GM19372 (cell line): Measurements from ENCODE around the gene PACSIN2.
"Not testable (repeated sequence)": the region's sequence is repeated elsewhere in the genome, so short reads cannot be mapped to it uniquely, and the experiment has no call there.

Source experiments
- ATAC-seq: cut with Tn5 transposase; IDR thresholded peaks from one replicate; pipeline ENCODE4 v1.9.1; 2021; ENCODE audit warnings: mild to moderate bottlenecking, low read depth, moderate library complexity; ENCODE audit not compliant: unreplicated experiment

PACSIN2 gene

DNA sequence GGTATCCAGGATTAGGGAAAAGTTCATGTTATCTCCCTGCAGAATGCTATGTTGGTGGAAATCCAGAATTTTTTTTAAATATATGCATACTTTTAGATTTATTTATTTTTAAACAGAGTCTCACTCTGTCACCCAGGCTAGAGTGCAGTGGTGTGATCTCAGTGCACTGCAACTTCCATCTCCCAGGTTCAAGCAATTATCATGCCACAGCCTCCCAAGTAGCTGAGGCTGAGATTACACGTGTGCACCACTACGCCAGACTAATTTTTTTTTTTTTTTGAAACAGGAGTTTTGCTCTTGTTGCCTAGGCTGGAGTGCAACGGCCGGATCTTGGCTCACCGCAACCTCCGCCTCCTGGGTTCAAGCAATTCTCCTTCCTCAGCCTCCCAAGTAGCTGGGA is 2.6 kb downstream of the PACSIN2 start:
- no peak for ATAC-seq

DNA sequence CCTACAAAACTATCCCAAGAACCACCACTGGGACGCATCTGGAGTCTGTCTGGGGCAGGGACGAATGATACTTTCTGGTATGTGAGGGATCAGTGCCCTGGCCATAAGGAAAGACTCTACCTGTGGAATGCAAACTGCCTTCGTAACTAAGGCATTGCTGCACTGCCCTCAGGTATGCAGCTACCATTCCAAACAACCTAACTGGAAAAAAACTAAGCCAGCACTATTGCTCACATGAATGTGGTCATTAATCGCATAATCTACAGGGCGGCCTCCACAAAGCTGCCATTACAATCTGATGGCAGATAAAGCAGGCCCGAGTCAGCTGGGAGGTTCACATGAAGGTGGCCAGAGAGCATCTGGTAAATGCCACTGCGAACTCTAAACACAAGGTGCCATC is 3.9 kb downstream of the PACSIN2 start:
- no peak for ATAC-seq

DNA sequence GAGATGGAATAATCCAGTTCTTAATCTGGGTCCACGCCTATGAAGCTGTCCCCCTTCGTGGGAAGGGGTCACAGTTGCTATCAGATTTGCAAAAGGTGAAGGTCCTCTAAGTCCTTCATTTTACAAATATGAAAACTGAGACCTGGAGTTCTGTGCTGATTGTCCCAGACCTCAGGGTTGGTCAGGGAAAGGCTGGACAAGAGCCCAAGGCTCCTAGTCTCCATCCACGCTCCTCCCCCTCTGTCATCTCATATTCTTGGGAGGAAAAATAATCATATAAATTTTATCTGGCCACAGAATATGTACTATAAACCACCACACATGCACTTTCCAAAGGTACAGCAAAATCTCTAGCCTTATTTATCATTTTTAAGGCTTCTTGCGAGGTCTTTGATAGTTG is 5.5 kb downstream of the PACSIN2 start:
- ATAC-seq = no peak

DNA sequence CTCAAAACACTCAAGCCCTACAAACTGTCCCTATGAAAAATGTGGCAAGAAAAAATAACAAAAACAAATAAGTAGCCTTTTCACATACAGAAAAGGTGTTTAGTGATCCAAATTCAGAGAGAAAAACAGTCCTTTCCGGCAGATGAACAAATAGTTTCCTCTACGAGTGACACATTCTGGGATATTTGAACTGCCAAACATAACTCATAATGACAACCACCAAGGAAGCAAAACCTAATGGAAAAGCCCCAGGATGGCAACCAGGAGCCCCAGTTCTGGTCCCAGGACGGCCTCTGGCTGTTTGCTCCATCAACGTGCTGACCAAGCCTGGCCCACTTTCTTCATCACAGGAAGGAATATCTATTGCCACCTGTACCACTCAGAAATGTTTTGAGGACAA is 6.0 kb downstream of the PACSIN2 start:
- ATAC-seq = no peak

DNA sequence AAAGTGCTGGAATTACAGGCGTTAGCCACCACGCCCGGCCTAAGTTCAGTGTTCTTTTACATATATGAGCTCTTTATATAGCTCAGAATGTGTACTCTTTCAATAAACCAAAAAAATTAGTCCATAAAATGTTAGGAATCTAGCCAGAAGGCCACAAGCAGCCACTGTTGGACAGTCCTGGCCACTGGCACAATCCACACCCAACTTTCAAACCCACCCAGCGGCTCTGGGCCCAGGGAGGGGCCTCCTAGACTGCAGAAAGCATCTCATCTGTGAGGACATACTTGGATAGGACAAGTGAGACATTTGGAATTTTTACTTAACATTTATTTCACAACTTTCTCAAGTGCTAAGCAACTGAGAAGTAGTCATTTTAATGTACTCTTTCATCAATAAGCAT is 6.4 kb downstream of the PACSIN2 start:
- ATAC-seq = no peak

DNA sequence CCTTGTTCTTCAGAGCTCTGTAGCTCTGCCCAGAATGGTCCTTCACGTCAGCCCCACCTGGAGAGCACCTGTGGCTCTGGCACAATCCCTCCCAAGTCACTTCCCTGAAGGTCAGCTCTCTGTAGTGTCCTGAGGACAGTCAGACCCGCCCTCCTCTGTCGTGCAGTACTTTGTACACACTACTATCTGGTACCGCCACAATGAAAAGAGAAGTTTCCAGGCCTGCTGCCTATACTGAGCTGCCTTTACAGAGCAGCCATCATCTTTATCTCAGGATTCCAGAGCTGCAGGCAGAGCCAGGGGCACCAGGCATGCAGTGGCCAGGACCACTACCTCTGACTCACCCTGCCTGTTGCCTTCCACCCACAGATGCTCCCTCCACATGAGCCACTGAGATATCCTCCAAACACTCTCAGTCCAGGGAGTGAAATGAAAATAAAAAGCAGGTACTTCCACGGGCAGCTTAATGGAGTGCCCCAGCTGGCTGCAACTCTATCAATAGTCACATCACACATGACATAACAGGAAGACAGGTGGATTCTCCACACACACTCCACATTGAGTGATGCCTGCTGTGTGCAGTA is 7.3 kb downstream of the PACSIN2 start:
- no peak for ATAC-seq

DNA sequence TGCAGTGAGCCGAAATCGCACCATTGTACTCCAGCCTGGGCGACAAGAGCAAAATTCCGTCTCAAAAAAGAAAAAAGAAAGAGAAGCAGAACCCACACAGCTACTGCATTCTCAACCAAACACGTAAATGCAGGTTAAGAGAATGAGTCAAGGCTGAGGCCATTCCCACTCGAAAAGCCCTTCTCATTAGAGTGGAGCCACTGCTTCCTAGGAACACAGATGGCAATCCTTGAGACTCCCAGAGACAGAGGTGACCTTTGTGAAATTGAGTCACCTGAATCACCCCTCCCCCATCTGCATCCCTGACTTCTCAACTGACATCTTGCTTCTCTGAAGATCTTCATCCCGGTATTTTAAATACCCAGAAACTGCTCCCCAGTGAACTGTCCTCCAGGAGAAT is 8.2 kb downstream of the PACSIN2 start:
- ATAC-seq = no peak

DNA sequence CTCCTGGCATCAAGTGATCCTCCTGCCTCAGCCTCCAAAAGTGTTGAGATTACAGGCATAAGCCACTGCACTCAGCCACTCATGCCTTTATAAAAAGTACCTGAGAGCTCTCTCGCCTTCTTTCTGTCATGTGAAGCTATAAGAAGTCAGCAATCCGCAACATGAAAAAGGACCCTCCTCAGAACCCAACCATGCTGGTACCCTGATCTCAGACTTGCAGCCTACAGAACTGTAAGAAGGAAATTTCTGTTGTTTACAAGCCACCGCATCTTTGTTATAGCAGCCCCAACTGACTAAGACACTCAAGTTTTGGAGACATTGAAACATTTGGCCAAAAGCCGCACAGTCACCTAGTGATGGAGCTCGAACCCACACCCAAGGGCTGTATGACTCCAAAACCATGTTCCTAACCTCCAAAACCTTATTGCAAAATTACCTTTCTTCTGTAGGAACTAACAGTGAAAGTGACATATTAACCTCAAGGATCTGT is 8.9 kb downstream of the PACSIN2 start:
- no peak for ATAC-seq

DNA sequence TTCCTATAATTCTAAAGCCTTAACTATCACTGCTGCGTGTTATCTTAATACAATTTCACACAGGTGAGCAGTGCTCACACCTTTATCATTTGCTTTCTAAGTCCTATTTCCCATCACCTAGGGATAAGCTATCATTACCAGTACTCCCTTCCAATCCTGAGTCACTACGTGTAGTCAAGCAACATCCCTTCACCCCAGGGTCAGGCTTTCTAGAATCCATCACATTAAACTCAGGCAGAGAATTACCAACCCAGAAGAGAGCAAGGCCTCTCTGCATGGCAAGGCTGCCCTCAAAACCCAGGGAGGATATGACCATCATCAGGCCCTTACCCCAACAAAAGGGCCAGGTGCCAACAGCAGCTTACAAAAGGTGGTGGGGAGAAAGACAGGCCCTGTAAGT is 9.8 kb downstream of the PACSIN2 start:
- ATAC-seq = no peak

DNA sequence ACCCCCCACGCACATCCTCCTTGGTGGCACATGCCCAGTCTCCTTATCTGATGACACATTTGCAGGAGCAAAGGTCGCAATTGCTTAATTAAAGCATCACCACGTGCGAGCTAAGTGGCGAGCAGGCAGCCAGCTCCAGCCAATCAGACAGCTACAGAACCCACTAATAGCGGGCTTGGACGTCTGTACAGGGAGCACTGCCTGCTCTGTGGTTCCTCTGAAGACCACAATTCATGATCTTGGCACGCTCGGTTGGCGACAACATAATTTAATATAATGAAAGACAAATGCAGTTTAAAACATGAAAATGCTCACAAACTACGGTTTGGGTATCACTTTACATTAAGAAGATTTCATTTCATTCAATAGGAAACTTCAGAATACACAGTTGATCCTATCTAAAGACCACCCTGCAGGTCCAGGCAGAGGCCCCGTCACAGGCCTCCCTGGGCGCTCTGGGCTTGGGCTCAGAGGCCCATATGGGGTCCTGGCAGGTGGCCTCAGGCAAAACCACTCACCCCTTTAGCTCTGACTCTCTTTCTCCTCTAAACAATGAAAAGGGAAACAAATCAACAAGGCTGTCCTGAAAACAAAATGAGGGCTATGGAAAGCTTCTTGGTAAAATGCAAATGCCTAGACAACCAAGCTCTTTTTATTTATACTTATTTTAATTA is 10.4 kb downstream of the PACSIN2 start:
- no peak for ATAC-seq

DNA sequence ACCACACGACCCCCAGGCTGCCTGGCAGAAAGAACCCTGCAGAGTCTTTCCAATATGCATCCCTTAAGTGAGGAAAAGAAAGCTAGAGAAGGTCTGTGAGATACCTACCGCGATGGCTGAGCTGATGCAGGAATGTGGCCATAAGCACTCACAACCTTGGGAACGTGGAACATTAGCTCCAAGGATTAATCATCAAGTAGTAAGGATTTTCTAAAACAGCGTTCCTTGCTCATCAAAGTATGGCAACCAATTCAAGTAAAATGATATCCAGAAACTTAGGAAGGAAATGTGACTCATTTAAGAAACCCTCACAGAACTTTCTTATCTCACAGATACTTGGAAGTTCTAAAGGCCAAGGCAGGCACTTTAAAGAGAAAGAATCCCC is 12.8 kb downstream of the PACSIN2 start:
- ATAC-seq = no peak

DNA sequence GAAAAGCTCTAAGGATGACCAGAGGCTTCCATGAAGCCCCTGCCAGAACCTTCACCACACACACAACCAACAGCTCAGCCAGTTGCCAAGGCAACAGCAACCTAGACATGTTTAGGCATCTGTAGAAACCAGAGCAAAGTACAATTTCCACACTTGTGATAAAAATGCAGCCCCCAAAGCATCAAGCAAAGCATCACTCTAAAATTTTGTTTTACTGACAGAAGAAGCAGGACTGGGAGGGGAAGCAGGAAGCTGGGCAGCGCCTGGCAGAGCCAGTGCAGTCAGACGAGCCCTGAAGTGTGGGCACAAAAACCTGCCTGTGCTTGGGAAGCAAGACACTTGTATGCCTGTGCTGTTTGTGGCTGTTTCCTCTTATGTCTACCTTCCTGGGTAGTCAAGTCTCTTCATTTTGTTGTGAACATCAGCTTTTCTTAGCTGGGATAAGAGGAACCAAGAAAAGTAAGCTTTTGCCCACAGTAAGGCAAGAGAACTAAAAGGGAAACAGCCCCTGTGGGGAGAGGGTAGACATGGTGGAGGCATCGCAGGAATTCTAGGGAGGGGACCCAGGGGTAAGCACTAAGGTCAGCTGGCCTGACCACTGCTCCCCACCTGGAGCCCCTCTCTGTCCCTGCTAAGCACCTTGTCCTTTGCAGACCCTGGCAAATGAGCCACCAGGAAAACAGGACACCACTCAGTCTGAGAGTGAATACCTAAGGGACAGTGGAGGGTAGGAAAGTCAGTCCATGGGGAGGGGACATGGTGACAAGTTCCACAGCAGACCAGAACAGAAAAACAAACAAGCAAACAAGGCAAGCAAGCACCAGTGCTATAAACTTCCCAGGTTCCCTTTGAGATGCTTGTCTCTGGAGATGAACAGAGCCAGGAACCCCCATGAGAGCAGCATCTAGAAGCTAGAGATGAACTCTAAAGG is 13.4 kb downstream of the PACSIN2 start:
- ATAC-seq = no peak

DNA sequence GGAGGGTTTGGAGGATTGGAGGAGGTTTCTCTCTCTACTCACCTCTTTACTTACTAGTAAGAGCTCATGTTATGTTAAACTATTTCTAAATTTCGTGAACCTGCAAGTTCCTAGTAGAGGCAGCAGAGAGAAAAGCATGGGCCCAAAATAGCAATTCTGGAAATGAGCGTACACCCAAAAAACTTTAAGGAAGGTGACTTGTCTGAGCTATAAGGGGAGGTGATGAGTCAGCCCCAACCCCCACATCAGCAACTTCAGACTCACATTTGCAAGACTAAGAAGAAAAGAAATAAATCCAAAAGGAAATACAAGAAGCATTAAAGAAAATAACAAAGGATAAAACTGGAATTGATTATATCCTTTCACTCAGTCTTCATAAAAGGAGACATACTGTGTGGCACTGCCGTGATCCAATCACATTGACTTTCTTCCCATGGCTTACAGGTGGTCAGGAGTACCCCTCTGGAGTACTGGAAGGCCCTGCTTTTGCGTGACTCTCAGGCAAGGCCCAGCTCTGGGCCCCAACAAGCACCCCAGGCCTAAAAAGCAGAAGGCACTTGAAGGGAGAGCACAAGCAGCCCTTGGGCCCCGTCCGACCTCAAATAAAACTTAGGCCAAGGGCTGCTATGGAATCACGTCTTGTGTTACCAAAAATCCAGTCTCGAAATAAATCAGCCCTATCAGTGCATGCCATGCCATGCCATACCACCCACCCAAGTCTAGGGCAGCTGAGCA is 14.3 kb downstream of the PACSIN2 start:
- no peak for ATAC-seq

DNA sequence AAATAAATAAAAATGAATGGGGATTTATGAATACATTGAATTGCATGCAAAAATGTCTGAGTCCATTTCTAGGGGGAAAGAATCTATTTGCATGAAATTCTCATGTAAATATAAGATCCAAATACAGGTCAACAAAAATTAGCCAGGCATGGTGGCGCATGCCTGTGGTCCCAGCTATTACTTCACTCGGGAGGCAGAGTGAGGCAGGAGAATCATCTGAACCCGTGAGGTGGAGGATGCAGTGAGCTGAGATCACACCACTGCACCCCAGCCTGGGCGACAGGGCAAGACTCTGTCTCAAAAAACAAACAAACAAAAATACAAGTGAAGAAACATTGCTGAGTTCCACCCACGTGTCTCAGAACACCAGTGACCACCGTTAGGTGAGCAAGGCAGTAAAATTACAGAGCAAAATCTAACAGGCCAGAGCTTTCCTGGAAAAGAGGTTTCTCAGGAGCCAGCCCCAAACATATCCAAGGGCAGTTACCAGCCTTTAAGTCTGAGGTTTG is 17.3 kb downstream of the PACSIN2 start:
- ATAC-seq = no peak

DNA sequence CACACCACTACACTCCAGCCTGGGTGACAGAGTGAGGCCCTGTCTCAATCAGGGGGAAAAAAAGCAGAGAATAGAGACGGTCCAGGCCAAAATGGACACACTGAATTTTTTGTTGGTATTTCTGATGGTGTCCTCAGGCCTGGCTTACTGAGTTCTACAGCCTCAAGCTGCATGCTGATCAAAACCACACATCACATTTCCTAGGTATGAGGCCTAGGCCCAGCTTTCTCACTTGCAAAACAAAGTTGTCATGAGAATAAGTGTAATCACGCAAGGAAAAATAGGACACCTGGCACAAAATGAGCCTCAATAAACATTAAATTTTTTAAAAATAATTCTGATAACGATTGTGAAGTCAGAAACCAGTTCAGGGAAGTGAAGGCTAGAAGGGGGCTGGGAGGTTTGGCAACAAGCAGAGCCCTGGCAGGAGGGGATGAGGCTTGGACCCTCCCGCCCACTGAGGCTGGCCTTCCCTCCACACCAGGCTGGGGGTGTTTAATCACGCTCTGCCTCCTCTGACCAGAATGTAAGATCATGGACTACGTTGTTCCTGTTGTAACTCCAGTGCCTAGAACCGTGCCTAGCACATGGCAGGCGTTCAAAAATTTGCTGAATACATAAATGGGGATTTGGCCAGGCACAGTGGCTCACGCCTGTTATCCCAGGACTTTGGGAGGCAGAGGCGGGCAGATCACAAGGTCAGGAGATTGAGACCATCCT is 18.1 kb downstream of the PACSIN2 start:
- no peak for ATAC-seq

DNA sequence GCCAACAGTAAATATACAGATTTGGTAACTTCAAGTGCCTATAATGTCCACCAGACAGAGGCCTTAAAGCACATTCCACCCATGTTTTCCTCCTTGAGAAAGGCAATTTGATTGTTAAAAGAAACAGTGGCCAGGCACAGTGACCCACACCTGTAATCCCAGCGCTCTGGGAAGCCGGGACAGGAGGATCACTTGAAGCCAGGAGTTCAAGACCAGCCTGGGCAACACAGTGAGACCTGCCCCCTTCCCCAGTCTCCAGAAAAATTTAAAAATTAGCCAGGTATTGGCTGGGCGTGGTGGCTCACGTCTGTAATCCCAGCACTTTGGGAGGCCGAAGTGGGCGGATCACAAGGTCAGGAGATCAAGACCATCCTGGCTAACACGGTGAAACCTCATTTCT is 19.3 kb downstream of the PACSIN2 start:
- ATAC-seq = not testable (repeated sequence)

DNA sequence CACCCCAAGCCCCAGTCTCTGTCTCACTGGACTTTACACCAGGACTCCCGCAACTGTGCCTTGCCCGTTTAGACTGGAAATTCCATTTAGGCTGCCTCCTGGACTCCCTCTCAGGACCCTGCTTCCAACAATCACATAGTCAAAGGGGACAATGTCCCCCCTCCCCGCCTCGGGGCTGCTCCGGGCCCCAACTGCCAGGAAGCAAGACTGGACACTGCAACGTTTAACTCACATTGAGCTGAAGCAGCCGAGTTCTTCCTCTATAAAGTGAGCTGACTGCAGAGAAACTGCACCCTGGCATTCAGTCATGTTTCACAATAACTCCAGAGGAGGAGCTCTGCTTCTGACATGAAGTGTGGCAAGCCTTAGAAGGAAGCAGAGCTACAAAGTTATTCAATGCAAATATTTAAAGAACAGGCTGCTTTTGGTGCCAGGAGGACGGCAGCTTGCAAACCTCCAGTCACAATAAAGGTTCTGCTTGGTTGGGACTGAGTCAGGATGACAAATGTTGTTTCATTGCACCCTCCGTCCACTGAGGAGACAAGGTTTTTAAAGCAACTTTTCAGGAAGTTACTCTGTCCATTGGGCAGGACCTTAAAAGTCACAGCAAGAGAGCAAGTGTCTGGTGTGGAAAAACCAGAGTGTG is 19.9 kb downstream of the PACSIN2 start:
- ATAC-seq = no peak

DNA sequence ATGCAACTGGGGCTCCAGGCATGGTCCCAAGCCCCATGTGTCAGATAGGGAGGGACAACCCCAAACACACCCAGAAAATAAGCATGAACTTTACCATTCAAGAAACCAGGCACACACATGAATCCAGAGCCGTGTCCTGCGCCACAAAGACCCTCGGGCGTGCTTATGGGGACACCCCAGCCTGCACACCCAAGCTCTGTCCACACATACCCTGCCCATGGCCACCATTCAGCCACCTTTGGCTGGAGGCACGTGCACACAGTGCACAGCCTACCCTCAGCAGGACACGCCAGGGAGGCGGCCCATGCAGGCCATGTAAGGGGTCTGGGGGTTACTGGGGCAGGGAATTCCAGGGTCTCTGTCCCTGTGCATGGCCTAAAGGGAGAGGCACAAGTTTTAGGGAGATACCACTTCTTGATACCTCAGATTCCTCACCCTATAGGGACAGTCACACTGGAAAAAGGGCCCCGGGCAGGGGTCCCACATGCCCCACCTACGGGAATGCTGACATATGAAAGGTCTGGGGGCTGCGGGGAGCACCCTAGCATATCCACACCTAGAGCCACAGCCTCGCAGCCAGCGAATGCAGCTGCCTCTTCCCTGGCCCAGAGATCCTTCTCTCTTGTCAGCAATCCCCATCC is 20.6 kb downstream of the PACSIN2 start:
- ATAC-seq = no peak
